Fibroblast of the aortic adventitia (primary cell): ENCODE data around the gene ATP6V0C. TPM values are rescaled to one million over a fixed set of nuclear protein-coding genes. Genes with fewer than 3 reads are reported as not detected.
"Not testable (repeated sequence)": the region's sequence is repeated elsewhere in the genome, so short reads cannot be mapped to it uniquely, and the experiment has no call there.

Experiments used
- DNase-seq: peaks from one replicate; pipeline ENCODE4 v3.0.0-alpha.2; 2010; ENCODE audit warnings: low read depth
- H3K4me3 ChIP-seq: 2 replicates; pipeline ENCODE4 v1.5.1; 2011; ENCODE audit warnings: low read depth, mild to moderate bottlenecking, control low read depth, low read length, moderate library complexity
- small RNA-seq: library from RNA; depleted of rRNA; stranded (forward); fragments of <200 nt; gene quantifications from one replicate; pipeline ENCODE3, GENCODE V24; 2012
- total RNA-seq: library from RNA; depleted of rRNA; stranded (reverse); fragments of >200 nt; gene quantifications from 2 replicates; pipeline ENCODE4 v1.2.3, GENCODE V29; 2012; ENCODE audit warnings: low replicate concordance
- TF ChIP-seq, protein P1 (sequence below): IDR thresholded peaks from 2 replicates; pipeline ENCODE4 v1.5.1; 2011; ENCODE audit warnings: mild to moderate bottlenecking, low read length, control low read depth, inconsistent platforms; ENCODE audit not compliant: insufficient read depth

Gene ATP6V0C
- total RNA-seq, 1 donor = 48.9 TPM

DNA sequence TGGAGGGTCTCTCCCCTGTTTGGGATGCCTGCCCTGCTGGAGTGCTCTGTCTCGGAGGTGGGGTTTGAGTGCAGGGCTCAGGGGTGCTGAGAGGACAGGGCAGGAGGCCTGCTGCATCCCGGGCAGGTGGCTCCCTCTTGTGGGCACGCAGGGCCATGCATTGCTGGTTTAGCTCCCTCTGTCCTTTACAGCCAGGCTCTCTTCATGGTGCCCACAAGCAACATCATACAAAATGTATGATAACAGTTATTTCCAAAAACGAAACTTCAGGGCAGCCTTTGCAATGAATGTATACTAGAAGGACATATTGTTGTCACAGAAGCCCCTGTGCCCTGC is 47.0 kb downstream of the ATP6V0C start:
- not testable (repeated sequence) for DNase-seq, H3K4me3 ChIP-seq
- TF ChIP-seq, protein P1, sequence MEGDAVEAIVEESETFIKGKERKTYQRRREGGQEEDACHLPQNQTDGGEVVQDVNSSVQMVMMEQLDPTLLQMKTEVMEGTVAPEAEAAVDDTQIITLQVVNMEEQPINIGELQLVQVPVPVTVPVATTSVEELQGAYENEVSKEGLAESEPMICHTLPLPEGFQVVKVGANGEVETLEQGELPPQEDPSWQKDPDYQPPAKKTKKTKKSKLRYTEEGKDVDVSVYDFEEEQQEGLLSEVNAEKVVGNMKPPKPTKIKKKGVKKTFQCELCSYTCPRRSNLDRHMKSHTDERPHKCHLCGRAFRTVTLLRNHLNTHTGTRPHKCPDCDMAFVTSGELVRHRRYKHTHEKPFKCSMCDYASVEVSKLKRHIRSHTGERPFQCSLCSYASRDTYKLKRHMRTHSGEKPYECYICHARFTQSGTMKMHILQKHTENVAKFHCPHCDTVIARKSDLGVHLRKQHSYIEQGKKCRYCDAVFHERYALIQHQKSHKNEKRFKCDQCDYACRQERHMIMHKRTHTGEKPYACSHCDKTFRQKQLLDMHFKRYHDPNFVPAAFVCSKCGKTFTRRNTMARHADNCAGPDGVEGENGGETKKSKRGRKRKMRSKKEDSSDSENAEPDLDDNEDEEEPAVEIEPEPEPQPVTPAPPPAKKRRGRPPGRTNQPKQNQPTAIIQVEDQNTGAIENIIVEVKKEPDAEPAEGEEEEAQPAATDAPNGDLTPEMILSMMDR = peak; percentile 46

DNA sequence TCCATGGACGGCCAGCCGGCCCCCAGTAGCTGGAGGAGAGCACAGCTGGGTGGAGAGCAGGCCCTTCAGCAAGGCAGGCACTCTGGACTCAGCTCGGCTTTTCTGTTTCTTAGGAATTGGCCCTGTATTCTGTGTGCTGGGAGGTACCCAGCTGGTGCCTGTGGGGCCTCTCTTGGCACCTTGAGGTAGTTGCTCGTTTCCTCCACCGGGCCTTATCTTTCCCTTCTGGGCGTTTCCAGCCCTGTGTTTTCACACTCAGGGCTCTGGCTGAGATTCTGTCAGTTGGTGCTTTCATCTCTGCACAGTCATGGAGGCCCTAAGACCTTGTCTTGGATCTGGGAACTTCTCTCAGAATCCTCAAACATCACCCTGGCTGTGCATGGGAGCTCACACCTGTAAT is 53.8 kb downstream of the ATP6V0C start:
- not testable (repeated sequence) for H3K4me3 ChIP-seq, DNase-seq

DNA sequence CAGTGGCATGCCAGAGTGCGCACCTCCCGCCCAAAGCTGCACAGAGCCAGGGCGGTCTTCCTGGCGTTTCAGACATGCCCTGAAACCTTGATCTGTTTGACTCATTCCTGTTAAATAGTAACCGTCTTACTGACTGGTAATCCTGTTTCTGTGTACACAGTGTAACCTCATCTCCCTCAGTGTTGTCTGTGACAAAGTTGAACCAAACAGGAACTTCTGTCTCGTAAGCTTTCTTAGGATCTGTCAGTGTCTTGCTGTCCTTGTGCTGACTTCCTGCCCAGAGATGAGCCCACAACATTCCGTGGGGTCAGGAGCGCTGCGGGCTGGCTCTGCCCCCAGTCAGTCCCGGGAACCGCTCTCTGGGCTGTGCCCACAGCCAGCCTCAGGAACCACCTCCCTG is 54.8 kb downstream of the ATP6V0C start:
- H3K4me3 ChIP-seq, DNase-seq: not testable (repeated sequence)

Small RNAs within 50 kb of the gene (small RNA-seq; reads per million reads assigned to genes)
- gene AC093525.1 (not detected), gene MIR3178 (not detected), gene MIR6768 (0.57 reads per million)

Other genes starting within 250 kb of the ATP6V0C start
- gene RNPS1, start 245.8 kb upstream of the ATP6V0C start, total RNA-seq = 49.5 and 94.7 TPM in 2 replicates
- gene ABCA3, start 173.2 kb upstream of the ATP6V0C start, total RNA-seq = 1.8 and 2.4 TPM in 2 replicates
- 2.2 and 21.1 TPM in 2 replicates for gene CCNF, start 84.5 kb upstream of the ATP6V0C start, total RNA-seq
- gene TEDC2, start 53.8 kb upstream of the ATP6V0C start, total RNA-seq = 1.9 and 11.7 TPM in 2 replicates
- 0.45 and 2.8 TPM in 2 replicates for gene NTN3, start 42.7 kb upstream of the ATP6V0C start, total RNA-seq
- 11.9 and 16.1 TPM in 2 replicates for gene TBC1D24, start 38.8 kb upstream of the ATP6V0C start, total RNA-seq
- 59.9 and 74.3 TPM in 2 replicates for gene AMDHD2, start 6.4 kb downstream of the ATP6V0C start, total RNA-seq
- not detected in 2 replicates for gene CEMP1, start 17.5 kb downstream of the ATP6V0C start, total RNA-seq
- gene PDPK1, start 24.1 kb downstream of the ATP6V0C start, total RNA-seq = 27.9 and 29.9 TPM in 2 replicates
- 14.1 and 16.4 TPM in 2 replicates for gene KCTD5, start 168.6 kb downstream of the ATP6V0C start, total RNA-seq
- gene PRSS27, start 206.3 kb downstream of the ATP6V0C start, total RNA-seq = 0.65 and 1.3 TPM in 2 replicates
- gene SRRM2, start 238.7 kb downstream of the ATP6V0C start, total RNA-seq = 77.1 and 96.3 TPM in 2 replicates